ENCODE results near the gene COQ3.

DNA sequence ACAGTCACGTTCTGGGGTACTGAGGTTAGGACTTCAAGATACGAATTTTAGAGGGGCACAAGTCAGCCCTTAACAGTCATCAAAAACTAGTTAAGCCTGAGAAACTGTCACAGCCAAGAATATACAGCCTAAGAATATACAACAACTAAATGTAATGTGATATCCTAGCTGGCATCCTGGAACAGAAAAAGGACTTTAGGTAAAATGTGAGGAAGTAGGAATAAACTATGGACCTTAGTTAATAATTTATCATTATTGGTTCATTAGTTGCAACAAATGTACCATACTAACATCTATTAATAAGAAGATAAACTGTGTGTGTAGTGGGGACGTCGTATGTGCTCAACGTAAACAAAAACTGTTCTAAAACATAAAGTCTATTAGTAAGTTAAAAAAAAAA is 30.0 kb upstream of the COQ3 start:
- TF ChIP-seq, protein P1, sequence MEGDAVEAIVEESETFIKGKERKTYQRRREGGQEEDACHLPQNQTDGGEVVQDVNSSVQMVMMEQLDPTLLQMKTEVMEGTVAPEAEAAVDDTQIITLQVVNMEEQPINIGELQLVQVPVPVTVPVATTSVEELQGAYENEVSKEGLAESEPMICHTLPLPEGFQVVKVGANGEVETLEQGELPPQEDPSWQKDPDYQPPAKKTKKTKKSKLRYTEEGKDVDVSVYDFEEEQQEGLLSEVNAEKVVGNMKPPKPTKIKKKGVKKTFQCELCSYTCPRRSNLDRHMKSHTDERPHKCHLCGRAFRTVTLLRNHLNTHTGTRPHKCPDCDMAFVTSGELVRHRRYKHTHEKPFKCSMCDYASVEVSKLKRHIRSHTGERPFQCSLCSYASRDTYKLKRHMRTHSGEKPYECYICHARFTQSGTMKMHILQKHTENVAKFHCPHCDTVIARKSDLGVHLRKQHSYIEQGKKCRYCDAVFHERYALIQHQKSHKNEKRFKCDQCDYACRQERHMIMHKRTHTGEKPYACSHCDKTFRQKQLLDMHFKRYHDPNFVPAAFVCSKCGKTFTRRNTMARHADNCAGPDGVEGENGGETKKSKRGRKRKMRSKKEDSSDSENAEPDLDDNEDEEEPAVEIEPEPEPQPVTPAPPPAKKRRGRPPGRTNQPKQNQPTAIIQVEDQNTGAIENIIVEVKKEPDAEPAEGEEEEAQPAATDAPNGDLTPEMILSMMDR (IDR thresholded peaks at IDR 0.05; ENCODE audit: poor library complexity, severe bottlenecking) = no peak
- TF ChIP-seq POLR2AphosphoS5 (IDR thresholded peaks at IDR 0.05) (no peak), SMC3 (conservative IDR thresholded peaks at IDR 0.05; ENCODE audit: poor library complexity) (no peak), RAD21 (conservative IDR thresholded peaks at IDR 0.05) (no peak)

Data from neural cell (in vitro differentiated cells).